Stimulated activated CD4-positive, alpha-beta T cell treated with anti-CD3 and anti-CD28 coated beads, Interleukin-4, amount 100 ng/mL, for 48 hours (primary cell): ENCODE results near the gene SMIM38.
A peak's percentile ranks its signal among the peaks of the same experiment; 100 is the strongest.
"Not testable (repeated sequence)": the region's sequence is repeated elsewhere in the genome, so short reads cannot be mapped to it uniquely, and the experiment has no call there.

ENCODE experiments used
- DNase-seq, 2 donors: peaks; one replicate each; pipeline ENCODE4 v3.0.0-alpha.2; 2020; ENCODE audit warnings: low read depth in 2 of 2

The SMIM38 gene

GRCh38 chr11:69122326-69122629, 33.5 kb upstream of the SMIM38 start:
- no peak for DNase-seq

GRCh38 chr11:69122630-69123431, 32.9 kb upstream of the SMIM38 start:
- DNase-seq, result peak; percentile 62 to 72

- DNase-seq, result no peak
Measured at GRCh38 chr11:69123593-69124545, 31.9 kb upstream of the SMIM38 start.

- no peak for DNase-seq
Measured at GRCh38 chr11:69125861-69126260, 29.9 kb upstream of the SMIM38 start.

- no peak for DNase-seq
Measured at GRCh38 chr11:69126286-69126685, 29.4 kb upstream of the SMIM38 start.

- no peak for DNase-seq
Measured at GRCh38 chr11:69127081-69127850, 28.5 kb upstream of the SMIM38 start.

- no peak for DNase-seq
Measured at GRCh38 chr11:69127884-69128283, 27.9 kb upstream of the SMIM38 start.

GRCh38 chr11:69129053-69129452, 26.7 kb upstream of the SMIM38 start:
- no peak for DNase-seq

GRCh38 chr11:69129647-69130046, 26.1 kb upstream of the SMIM38 start:
- DNase-seq, result no peak

- no peak for DNase-seq
Measured at GRCh38 chr11:69130654-69131053, 25.1 kb upstream of the SMIM38 start.

GRCh38 chr11:69131121-69131566, 24.6 kb upstream of the SMIM38 start:
- DNase-seq, result no peak

- no peak for DNase-seq
Measured at GRCh38 chr11:69131644-69132300, 24.0 kb upstream of the SMIM38 start.

GRCh38 chr11:69132301-69132670, 23.4 kb upstream of the SMIM38 start:
- DNase-seq, result no peak

GRCh38 chr11:69133251-69133650, 22.5 kb upstream of the SMIM38 start:
- DNase-seq, result no peak

GRCh38 chr11:69134182-69134581, 21.6 kb upstream of the SMIM38 start:
- not testable (repeated sequence) for DNase-seq

GRCh38 chr11:69134957-69135356, 20.8 kb upstream of the SMIM38 start:
- no peak for DNase-seq

- DNase-seq, result peak in 1 of 2 donors; percentile 13
Measured at GRCh38 chr11:69135420-69136363, 20.0 kb upstream of the SMIM38 start.

GRCh38 chr11:69136471-69136870, 19.3 kb upstream of the SMIM38 start:
- DNase-seq, result no peak

GRCh38 chr11:69137151-69137844, 18.4 kb upstream of the SMIM38 start:
- no peak for DNase-seq

GRCh38 chr11:69138265-69138664, 17.5 kb upstream of the SMIM38 start:
- DNase-seq, result no peak
